Mammary epithelial cell (primary cell): Measurements from ENCODE around the gene PRICKLE2.

Experiments
- EZH2 ChIP-seq: IDR thresholded peaks from 2 replicates; pipeline ENCODE4 v1.6.1; 2012; ENCODE audit warnings: low read length, inconsistent platforms, borderline replicate concordance
- TF ChIP-seq, protein P1 (sequence below), 2 donors: IDR thresholded peaks in 1 of 2; conservative IDR thresholded peaks in 1 of 2; 2 replicates each; pipeline ENCODE4 v1.5.1; 2011 to 2012; ENCODE audit warnings: inconsistent platforms in 2 of 2, low read length in 2 of 2, mild to moderate bottlenecking in 2 of 2, control low read depth in 1 of 2, low read depth in 1 of 2; ENCODE audit not compliant: insufficient read depth in 1 of 2; ENCODE audit errors: extremely low read depth in 1 of 2

DNA sequence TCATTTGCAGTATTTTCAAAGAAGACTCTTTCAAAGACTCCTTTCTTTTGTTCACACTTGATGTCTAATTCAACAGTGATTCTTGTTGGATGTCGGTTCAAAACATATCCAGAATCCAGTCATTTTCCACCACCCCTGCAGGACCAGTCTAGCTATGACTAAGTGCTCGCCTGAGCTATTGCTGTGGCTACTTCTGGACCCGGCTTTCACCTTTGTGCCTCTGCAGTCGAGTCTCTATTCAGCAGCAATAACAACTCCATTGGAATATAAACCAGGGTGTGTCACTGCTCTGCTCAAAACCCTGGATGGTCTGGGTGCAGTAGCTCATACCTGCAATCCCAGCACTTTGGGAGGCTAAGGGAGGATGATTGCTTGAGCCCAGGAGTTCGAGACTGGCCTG lies 55.0 kb downstream of the PRICKLE2 start:
- TF ChIP-seq, protein P1, sequence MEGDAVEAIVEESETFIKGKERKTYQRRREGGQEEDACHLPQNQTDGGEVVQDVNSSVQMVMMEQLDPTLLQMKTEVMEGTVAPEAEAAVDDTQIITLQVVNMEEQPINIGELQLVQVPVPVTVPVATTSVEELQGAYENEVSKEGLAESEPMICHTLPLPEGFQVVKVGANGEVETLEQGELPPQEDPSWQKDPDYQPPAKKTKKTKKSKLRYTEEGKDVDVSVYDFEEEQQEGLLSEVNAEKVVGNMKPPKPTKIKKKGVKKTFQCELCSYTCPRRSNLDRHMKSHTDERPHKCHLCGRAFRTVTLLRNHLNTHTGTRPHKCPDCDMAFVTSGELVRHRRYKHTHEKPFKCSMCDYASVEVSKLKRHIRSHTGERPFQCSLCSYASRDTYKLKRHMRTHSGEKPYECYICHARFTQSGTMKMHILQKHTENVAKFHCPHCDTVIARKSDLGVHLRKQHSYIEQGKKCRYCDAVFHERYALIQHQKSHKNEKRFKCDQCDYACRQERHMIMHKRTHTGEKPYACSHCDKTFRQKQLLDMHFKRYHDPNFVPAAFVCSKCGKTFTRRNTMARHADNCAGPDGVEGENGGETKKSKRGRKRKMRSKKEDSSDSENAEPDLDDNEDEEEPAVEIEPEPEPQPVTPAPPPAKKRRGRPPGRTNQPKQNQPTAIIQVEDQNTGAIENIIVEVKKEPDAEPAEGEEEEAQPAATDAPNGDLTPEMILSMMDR (conservative IDR thresholded peaks at IDR 0.05 in 1 of 2, IDR thresholded peaks at IDR 0.05 in 1 of 2; ENCODE audit: extremely low read depth in 1 of 2, insufficient read depth in 1 of 2, low read depth in 1 of 2, low read length in 2 of 2): no peak
- TF ChIP-seq EZH2: no peak
